HG02884 (cell line): ENCODE data around the gene MMP17.
"Not testable (repeated sequence)": the region's sequence is repeated elsewhere in the genome, so short reads cannot be mapped to it uniquely, and the experiment has no call there.

Experiments used
- ATAC-seq: cut with Tn5 transposase; IDR thresholded peaks from one replicate; pipeline ENCODE4 v1.9.1; 2021; ENCODE audit warnings: mild to moderate bottlenecking, moderate library complexity; ENCODE audit not compliant: unreplicated experiment

Gene MMP17

DNA sequence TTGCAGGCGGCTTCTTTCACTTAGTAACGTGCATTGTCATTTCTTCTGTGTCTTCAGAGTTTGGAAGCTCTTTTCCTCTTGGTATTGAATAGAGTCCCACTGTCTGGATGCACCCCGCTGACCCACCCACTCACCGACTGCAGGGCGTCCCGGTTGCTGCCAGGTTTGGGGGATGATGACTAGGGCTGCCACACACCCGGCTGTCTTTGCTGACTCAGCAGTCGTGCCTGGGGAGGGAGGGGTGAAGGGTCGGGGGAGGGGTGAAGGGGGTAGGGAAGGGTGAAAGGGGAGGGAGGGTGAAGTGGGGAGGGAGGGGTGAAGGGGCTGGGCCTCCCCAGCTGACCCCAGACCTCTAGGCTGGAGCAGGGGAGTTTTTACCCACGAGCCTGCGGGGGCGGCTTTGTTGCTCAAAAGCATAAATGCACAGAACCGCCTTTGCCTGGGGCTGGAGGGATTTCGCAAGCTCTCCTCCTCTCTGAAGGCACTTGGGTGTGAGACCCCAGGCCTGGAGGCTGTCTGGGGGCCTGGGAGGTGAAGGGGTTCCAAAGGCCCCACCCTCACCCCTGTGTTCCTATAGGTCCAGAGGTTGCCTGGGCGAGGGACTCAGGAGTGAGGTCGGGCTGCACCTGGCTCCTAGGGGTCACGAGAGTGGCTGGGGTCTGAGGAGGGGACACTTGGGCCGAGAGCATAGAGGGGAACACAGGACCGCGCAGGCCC, 35.0 kb downstream of the MMP17 start:
- no peak for ATAC-seq

DNA sequence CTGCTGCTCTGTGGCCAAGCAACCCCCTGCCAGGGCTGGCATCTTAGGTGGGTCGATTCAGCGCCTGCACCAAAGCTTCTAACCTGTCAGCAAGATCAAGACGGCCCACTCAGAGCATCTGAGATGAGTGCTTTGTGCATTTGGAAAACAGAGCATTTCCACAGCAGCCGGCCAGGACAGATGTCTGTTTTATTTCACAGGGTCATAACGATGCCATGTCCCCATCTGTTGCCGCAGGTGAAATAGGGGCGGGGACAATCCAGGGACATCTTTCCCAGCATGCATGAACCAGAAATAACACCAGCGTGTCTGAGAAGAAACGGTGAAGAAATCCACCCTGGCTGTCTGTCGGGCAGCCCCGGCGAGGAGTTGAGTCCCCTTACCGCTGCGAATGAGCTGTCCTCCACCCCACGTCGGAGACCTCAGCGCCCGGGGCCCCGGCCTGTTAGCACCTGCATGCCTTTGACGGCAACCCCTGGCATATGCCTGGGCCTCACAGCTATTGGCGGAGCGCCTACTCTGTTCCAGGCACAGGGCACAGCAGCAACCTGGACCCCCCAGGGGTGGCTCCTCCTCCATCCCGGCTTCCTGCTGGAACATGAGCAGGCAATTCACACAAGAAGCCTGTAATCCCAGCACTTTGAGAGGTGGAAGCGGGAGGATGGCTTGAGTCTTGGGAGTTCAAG, 35.7 kb downstream of the MMP17 start:
- ATAC-seq, result no peak

DNA sequence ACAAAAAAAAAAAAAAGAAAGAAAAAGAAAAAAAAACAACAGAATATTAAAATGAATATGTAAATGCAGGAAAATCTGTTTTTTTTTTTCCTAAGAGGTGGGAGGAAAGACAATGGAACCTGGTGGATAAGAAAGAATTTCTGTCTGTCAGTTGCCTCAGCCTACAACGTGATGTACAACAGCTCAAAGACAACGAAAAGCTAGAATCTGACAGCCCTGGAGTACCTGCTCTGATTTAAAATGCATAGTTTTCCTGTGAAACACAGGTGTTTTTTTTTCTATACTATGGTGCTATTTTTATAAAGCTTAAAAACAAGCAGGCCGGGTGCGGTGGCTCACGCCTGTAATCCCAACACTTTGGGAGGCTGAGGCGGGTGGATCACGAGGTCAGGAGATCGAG, 36.3 kb downstream of the MMP17 start:
- ATAC-seq, result no peak

DNA sequence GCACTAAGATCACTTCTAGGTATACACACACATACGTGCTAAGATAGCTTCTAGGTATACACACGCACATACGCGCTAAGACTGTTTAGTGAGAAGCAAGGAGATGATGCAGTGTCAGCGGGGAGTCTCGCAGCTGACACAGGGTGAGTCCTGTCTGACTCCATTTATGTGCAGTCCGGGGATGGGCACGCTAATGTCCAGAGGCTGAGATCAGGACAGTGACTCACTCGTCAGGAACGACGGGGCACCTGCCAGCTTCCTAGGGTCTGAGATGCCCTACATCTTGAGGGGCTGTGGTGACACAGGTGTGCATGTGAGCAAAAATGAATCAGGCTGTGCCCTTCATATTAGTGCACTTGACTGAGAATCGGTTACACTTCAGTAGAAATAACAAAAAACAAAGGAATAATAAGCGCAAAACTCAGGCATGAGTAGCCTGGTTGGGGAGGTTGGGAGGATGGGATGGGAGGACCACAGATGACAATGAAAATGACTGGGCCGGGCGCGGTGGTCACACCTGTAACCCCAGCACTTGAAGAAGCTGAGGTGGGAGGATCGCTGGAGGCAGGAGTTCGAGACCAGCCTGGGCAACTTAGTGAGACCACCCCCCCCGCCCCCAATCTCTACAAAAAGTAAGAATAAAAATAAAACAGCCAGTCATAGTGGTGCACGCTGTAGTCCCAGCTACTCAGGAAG, 37.1 kb downstream of the MMP17 start:
- no peak for ATAC-seq

DNA sequence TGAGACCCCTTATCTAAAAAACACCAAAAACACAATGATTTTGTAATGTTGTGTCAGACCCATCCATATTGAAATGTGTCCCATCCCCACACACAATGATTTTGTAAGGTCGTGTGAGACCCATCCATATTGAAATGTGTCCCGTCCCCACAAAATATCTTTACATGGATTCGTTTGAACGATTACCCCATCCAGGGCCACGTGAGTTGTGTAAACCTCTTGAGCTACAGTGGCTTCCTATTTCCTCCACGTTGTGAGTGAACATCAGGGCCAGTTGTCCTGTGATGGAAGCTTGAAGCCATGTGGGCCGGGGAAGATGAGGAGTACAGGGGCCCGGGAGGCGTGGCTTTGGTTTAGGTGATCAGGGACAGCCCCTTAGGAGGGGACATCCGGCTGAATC, 39.3 kb downstream of the MMP17 start:
- no peak for ATAC-seq

DNA sequence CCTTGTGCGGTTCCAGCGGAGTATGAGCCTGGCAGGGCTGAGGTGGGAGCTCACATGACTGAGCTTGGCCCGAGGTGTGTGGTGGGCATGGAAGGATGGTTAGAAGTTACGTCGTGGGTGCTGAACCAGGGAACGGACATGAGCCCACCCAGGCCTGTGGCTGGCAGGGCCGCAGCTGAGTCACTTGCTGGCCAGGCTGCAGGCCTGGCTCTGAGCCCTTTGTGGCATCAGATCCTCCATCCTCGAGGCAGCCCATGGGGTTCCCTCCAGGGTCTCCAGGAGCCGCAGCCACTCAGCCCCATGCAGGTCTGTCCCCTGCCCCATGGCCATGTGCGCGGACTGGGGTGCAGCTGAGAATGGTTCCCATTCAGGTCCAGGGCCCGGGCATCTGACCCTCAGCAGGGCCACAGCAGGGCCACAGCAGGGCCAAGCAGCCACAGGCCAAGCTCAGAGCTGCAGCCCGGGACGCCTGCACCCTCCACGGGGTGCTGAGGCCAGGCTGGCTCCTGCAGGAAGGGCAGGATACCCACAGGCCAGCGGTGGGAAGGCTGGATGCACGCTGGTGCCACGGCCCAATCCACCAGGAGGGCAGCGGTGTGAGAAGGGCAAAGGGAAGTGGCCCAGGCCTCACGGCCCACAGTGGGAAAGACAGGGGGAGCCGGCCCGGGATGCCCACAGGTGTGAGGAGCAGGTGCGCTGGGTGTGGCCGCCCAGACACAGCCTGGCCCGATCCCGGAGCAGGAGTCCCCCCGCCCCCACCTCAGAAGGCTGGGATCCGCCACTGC, 39.9 kb downstream of the MMP17 start:
- no peak for ATAC-seq

DNA sequence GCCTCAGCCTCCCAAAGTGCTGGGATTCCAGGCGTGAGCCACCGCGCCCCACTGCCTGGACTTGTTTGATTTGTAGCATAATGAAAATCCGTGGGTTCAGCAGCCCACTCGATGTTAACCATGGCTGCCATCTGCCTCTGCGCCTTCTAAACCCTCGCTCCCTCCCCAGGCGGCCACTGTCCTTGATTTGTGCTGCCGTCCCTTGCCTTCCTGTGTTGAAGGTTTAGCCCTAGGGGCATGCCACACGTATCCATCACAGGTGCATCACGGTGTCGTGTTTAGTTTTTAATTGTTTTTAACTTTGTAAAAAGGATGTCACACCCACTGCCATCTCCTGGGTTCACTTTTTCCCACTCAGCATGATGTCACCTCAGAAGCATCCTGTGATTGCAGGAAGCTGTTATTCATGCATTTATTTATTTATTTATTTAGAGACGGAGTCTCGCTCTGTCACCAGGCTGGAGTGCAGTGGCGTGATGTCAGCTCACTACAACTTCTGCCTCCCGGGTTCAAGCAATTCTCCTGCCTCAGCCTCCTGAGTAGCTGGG, 41.8 kb downstream of the MMP17 start:
- ATAC-seq, result no peak

DNA sequence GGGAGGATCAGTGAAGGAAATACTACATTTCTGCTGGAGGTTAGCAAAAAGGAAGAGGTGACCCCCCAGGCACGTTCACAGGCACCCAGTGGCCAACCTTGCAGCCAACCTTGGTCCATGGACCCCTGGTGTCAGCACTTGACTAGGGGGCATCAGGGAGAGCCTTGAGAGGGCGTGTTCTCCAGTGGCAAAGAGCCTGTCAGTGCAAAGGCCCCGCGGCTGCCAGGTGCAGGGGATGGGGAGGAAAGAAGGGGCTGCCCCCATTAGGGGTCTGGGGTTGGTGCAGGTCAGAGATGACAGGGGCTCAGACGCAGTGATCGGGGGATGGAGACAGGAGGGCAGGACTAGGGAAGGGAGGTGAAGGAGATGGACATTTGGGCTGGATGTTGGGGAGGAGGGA, 43.5 kb downstream of the MMP17 start:
- ATAC-seq, result no peak

DNA sequence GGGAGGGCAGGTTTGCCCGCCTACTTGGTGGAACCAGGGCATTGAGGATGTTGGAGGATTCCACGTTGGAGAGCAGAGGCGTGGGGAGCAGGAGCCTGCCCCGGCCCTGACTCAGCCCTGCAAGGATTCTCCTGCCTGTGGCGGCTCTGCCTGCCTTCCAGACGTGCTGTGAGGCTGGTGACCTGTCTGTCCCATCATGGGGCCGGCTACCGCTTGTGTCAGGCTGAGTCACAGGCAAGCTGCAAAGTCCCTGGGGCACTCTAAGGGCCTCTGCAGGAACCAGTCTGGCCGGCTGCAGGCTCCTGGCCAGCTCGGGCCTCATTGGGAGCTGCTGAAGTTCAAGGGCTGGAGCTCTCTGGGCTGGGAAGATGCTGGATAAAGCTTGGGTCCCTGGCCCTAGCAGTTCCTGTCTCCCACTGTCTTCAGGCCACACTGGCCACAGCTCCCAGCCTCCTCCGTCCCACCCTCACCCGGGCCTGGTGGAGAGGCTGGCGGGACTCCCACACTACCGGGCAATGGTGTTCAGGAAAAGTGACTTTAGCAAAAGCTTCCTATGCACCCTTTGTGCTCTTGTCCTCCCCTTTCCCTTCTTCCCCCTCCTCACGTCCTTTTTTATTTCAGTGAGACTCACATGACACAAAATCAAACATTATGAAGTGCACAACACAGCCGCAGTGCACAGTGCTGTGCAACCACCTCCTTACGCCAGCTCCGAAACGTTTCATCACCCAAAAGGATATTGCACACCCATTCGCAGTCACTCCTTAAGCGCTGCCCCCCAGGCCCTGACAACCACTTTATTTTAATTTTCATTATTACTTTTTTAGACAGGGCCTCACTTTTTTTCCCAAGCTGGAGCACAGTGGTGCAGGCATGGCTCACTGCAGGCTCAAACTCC, 44.2 kb downstream of the MMP17 start:
- ATAC-seq, result no peak

DNA sequence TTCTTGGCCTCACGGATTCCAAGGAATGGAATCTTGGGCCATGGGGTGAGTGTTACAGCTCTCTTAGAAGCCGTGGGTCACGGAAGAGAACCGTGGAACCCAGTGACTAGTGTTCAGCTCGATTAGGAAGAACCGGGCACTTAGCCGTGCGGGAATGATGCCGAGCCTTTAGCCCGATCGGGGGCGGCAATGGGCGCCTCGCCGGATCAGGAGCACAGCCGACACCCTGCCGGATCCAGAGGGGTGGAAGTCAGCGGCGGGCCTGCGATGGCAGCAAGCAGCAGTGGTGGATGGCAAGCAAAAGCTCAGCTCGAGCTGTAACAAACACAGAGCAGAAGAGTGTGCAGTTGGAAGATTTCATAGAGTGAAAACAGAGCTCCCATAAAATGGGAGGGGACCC, 45.1 kb downstream of the MMP17 start:
- ATAC-seq, result no peak

DNA sequence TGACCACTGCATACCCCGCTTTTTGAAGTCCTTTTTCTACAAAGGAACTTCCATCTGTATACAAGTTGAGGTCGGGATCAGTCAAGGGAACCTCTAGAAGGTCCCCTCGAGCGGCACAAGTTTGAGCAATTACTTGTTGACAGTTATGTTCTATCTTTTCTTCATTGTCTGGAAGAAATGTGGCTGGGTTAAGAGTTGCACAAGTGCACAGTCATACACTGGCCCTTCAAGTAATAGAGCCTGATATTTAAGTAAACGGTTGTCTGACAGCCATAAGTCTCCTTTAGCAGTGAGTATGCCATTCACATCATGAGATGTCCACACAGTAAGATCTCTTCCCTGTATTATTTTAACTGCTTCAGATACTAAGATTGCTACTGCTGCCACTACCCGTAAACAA, 46.8 kb downstream of the MMP17 start:
- ATAC-seq, result not testable (repeated sequence)

DNA sequence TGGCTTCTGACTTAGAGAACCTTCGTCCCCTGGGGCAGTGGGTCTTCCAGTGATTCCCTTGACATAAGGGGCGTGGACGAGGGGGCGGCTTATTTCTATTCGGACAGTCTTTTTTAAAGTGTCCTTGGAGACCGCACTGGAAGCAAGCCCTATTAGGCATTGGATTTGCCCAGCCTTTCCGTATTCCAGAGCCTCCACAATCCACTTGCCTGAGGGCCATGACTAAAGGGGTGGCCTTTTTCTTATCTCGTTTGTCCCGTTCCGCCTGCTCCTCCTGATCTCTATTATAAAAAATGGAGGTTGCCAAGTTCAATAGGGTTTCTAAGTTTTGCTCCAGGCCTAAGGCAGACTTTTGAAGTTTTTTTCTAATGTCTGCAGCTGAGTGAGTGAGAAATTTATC, 49.0 kb downstream of the MMP17 start:
- ATAC-seq, result not testable (repeated sequence)

DNA sequence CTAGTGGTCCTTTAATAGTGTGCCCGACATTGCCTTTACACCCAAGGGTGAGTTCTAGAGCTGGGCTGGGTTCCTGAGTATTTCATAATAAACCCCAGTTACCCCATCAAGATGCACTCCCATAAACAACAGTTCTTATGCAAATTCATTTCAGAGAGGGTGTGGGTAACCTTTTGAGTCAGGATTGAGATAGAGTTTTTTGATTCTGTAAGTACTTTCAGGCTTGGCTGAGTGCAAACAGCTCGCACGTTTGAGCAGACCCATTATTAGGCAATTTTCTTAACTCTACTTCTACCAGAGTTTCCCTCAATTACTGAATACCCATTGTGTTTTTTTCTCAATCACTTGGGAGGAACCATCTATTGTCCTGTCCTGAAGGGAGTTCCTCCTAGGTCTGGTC, 50.2 kb downstream of the MMP17 start:
- ATAC-seq, result not testable (repeated sequence)

DNA sequence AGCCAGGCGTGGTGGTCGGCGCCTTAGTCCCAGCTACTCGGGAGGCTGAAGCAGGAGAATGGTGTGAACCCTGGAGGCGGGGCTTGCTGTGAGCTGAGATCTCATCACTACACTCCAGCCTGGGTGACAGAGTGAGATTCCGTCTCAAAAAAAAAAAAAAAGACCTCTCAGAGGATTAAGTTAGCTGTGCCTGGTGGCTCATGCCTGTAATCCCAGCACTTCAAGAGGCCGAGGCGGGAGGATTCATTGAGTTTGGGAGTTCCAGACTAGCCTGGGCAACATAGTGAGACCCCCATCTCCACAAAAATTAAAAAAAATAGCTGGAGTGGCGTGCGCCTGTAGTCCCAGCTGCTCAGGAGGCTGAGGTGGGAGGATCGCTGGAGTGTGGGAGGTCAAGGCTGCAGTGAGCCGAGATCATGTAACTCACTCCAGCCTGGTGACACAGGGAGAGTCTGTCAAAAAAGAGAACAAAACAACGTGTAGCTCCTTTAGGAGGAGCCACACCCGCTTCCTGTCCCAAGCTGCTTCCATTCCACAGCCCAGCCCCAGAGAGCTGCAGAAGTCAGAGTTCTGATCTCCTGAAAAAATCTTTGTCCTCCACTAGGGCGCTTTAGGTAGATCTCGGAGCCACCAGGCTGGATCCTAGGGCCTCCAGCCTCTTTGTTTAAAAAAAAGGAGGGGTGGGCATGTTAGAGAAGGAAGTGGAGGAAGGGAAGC, 54.8 kb downstream of the MMP17 start:
- no peak for ATAC-seq

DNA sequence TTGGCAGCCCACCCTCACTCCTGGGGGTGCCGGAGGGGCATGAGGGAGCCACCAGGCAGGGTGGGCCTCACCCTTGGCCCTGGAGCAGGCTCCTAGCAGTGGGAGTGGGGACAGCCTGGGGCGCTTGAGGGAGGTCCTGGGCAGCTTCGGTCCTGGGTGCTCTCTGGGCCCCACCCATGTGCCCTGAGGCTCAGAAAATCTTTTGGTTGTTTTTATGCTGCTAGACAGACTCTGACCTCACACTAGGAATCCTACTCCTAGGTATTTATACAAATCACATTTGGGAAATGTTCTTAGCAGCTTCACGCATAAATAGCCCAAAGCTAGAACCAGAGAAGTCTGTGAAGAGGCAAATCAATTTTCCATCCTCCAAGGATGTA, 55.3 kb downstream of the MMP17 start:
- no peak for ATAC-seq

DNA sequence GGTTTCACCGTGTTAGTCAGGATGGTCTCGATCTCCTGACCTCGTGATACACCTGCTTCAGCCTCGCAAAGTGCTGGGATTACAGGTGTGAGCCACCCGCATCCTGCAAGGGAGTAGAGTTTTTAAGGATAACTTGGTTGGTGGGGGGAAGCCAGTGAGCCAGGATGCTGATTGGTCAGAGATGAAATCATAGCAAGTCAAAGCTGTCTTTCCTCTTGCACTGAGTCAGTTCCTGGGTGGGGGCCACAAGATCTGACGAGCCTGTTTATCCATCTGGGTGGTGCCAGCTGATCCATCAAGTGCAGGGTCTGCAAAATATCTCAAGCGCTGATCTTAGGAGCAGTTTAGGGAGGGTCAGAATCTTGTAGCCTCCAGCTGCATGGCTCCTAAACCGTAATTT, 56.9 kb downstream of the MMP17 start:
- not testable (repeated sequence) for ATAC-seq

DNA sequence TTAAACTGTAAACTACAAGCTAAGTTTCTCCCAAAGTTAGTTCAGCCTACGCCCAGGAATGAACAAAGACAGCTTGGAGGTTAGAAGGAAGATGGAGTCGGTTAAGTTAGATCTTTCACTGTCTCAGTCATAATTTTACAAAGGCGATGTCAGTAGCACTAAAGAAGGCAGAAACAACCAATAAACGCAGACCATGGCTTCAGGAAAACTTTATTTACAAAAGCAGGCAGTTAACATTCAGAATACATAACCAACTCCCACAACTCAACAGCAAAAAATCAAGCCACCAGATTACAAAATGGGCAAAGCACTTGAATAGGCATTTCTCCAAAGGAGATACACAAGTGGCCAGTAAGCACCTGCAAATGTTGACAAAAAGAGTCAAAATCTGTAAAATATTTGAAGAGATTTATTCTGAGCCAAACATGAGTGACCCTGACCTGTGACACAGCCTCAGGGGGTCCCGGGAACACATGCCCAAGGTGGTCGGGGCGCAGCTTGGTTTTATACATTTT, 57.4 kb downstream of the MMP17 start:
- no peak for ATAC-seq

DNA sequence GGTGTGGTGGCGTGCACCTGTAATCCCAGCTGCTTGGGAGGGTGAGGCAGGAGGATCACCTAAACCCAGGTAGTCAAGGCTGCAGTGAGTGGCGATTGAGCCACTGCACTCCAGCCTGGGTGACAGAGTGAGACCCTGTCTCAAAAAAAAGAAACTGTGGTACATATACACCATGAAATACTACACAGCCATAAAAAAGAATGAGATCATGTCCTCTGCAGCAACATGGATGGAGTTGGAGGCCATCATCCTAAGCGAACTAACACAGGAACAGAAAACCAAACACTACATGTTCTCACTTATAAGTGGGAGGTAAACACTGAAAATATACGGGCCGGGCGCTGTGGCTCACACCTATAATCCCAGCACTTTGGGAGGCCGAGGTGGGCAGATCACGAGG, 63.5 kb downstream of the MMP17 start:
- not testable (repeated sequence) for ATAC-seq
